Measurements from ENCODE around the gene IRGQ.
"Not testable (repeated sequence)": the region's sequence is repeated elsewhere in the genome, so short reads cannot be mapped to it uniquely, and the experiment has no call there.

IRGQ gene

GRCh38 chr19:43598445-43599240 lies 2.7 kb upstream of the IRGQ start:
- no peak for DNase-seq (ENCODE audit: low read depth)

GRCh38 chr19:43597876-43598275 lies 1.9 kb upstream of the IRGQ start:
- no peak for DNase-seq (ENCODE audit: low read depth)

- DNase-seq (ENCODE audit: low read depth), result no peak
Measured at GRCh38 chr19:43596842-43597461, 1.0 kb upstream of the IRGQ start.

GRCh38 chr19:43595605-43595998 lies 332 bp downstream of the IRGQ start:
- no peak for DNase-seq (ENCODE audit: low read depth)

- DNase-seq (ENCODE audit: low read depth), result peak; percentile 64
Measured at GRCh38 chr19:43594710-43595604, 977 bp downstream of the IRGQ start.

GRCh38 chr19:43594081-43594697 lies 1.7 kb downstream of the IRGQ start:
- no peak for DNase-seq (ENCODE audit: low read depth)

- no peak for DNase-seq (ENCODE audit: low read depth)
Measured at GRCh38 chr19:43592800-43593350, 3.1 kb downstream of the IRGQ start.

- DNase-seq (ENCODE audit: low read depth), result no peak
Measured at GRCh38 chr19:43591904-43592772, 3.8 kb downstream of the IRGQ start.

GRCh38 chr19:43589678-43590077 lies 6.3 kb downstream of the IRGQ start:
- DNase-seq (ENCODE audit: low read depth), result no peak

GRCh38 chr19:43589277-43589676 lies 6.7 kb downstream of the IRGQ start:
- no peak for DNase-seq (ENCODE audit: low read depth)

GRCh38 chr19:43587029-43587428 lies 8.9 kb downstream of the IRGQ start:
- not testable (repeated sequence) for DNase-seq (ENCODE audit: low read depth)

- no peak for DNase-seq (ENCODE audit: low read depth)
Measured at GRCh38 chr19:43586346-43586745, 9.6 kb downstream of the IRGQ start.

GRCh38 chr19:43584484-43584883 lies 11.4 kb downstream of the IRGQ start:
- no peak for DNase-seq (ENCODE audit: low read depth)

GRCh38 chr19:43582495-43582894 lies 13.4 kb downstream of the IRGQ start:
- DNase-seq (ENCODE audit: low read depth), result no peak

- no peak for DNase-seq (ENCODE audit: low read depth)
Measured at GRCh38 chr19:43581467-43581866, 14.5 kb downstream of the IRGQ start.

GRCh38 chr19:43578787-43579186 lies 17.1 kb downstream of the IRGQ start:
- no peak for DNase-seq (ENCODE audit: low read depth)

GRCh38 chr19:43575955-43576878 lies 19.7 kb downstream of the IRGQ start:
- DNase-seq (ENCODE audit: low read depth), result no peak

GRCh38 chr19:43575156-43575950 lies 20.6 kb downstream of the IRGQ start, which contains the start of the genes PINLYP and XRCC1:
Gene PINLYP, plus strand, starts transcription at chr19:43575801. Its CDS starts 1,391 bp downstream, at chr19:43577192.
Gene XRCC1, minus strand, starts transcription at chr19:43575527. Its CDS starts 69 bp downstream, at chr19:43575458.
- DNase-seq (ENCODE audit: low read depth), result peak; percentile 98
